Body of pancreas (tissue), 4 donors: ENCODE measurements around the gene PDC. TPM values are rescaled to one million over a fixed set of nuclear protein-coding genes. Genes with fewer than 3 reads are reported as not detected.

Source experiments
- ATAC-seq: fragments of 150-250 bp; one replicate; pipeline ENCODE4 v1.9.1; 2016
- DNase-seq, 4 donors: peaks; one replicate each; pipeline ENCODE4 v3.0.0-alpha.2; 2019
- H3K27ac ChIP-seq, 4 donors: fragments of 200-600 bp; sonication (generic); 1 replicate in 3 of 4; 2 replicates in 1 of 4; pipeline versions ENCODE4 v1.5.1 to v1.6.1; 2016 to 2019; ENCODE audit warnings: mild to moderate bottlenecking in 1 of 4, mixed read lengths in 1 of 4, moderate library complexity in 1 of 4
- H3K27me3 ChIP-seq, 2 donors: fragments of 200-600 bp; sonication (generic); one replicate each; pipeline ENCODE4 v1.6.0; 2016; ENCODE audit warnings: mild to moderate bottlenecking in 1 of 2
- H3K36me3 ChIP-seq, 2 donors: fragments of 200-600 bp; sonication (generic); replicated peaks in 1 of 2; 2 replicates each; pipeline ENCODE4 v1.5.1; 2016; ENCODE audit warnings: low read depth in 2 of 2; ENCODE audit not compliant: insufficient read depth in 1 of 2
- H3K4me1 ChIP-seq: fragments of 200-600 bp; sonication (generic); one replicate; pipeline ENCODE4 v1.6.0; 2016
- H3K4me3 ChIP-seq, 2 donors: fragments of 200-600 bp; sonication (generic); 1 replicate in 1 of 2; 2 replicates in 1 of 2; pipeline ENCODE4 v1.5.1; 2016 to 2019
- H3K9me3 ChIP-seq, 3 donors: fragments of 200-600 bp; sonication (generic); 1 replicate in 2 of 3; 2 replicates in 1 of 3; pipeline ENCODE4 v1.5.1; 2016
- POLR2A ChIP-seq, 3 donors: fragments of 450-650 bp; IDR thresholded peaks; one replicate each; pipeline ENCODE4 v1.6.1; 2016; ENCODE audit warnings: antibody characterized with exemption in 3 of 3, mild to moderate bottlenecking in 2 of 3
- WGBS, 2 donors: methylation state at CpG; one replicate each; pipeline ENCODE4 v1.1.5; 2017; 5-methylcytosine and 5-hydroxymethylcytosine counted together
- intact Hi-C: fragments of 100-400 bp; cut with DNase I; formaldehyde crosslinking; loops from one replicate; pipeline ENCODE4 v1.15.1; 2023
- total RNA-seq, 2 donors: library from RNA; depleted of rRNA; stranded (reverse); fragments of >200 nt; gene quantifications; one replicate each; pipeline ENCODE4 v1.1.0, GENCODE V29; 2016
- TF ChIP-seq, protein P1 (sequence below), 7 experiments: fragments of 450-650 bp in 4 of 7; fragments of 200-600 bp in 3 of 7; sonication (generic) in 3 of 7; IDR thresholded peaks; one replicate each; pipeline ENCODE4 v1.5.1; 2016 to 2019; ENCODE audit warnings: antibody characterized with exemption in 7 of 7

PDC gene
- total RNA-seq, 2 donors from 2014 or later = not detected

DNA sequence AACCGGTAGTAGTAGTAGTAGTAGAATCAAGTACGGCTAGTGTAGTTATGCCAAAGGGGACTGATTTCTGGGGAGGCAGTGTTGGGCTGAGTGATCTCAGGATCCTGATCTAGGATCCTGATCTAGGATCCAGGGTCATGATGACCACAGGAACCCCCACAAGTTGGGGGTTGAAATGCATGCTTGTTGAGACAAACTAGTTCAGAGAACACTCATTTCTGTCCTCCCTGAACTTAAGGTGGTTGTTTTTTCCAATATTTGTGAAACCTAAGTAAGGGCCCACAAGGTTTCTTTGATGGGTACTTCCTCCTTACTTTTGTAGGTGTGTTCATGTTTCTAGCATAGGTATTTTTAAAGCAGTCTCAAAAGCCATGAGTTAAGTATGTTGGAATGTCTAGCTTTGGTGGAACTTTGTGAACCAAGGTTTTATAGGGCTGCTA, 33.9 kb upstream of the PDC start:
- 84 to 94% methylated on average over 2 of the region's 2 CpGs for WGBS, 2 donors
- Histone ChIP-seq H3K9me3 (no peaks in the 10 kb centered on the region), H3K27me3 (no peaks in the 10 kb centered on the region), H3K36me3 (no peaks in the 10 kb centered on the region), H3K4me3 (no peak overlapping the region), H3K27ac (no peak overlapping the region), H3K4me1 (no peaks in the 10 kb centered on the region)
- intact Hi-C loops = no loop called here
- DNase-seq (no peak), ATAC-seq (no peak)
- no peak for TF ChIP-seq POLR2A (IDR thresholded peaks at IDR 0.05)

DNA sequence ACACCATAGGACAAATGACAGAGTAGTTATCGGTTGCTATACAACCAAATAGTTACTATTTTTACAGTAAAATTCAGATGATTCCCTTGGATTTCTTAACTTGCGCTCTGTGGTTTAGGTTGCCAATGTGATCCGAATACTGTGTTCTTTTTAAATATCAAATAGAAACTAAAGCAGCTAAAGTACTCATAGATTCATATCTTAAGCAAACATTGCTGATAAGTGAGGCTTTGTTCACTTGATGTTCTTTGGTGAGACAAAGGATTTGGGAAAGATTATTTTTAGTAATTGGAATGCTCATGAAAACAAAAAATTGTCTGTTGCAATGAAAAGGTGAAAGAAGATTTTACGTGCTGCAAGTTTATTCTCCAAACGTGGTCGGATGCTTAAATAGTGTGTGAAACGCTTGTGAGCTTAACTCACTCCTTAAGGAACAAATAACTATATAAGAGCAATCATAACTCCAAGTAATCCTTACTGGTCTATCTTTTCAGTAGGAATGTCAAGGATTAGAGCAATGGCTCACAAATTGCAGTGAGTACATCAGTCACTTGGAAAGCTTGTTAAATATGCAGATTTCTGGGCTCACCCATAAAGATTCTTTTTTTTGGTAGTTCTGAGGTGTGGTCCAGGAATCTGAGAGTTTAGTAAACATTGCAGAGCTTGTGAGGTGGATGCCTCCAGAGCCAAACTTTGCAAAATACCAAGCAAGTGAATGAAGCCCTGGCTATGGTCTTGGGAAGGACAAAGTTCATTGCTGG, 31.8 kb upstream of the PDC start:
- no peak for ATAC-seq
- intact Hi-C loops = no loop called here
- Histone ChIP-seq H3K4me3 (no peak overlapping the region), H3K4me1 (no peaks in the 10 kb centered on the region), H3K36me3 (no peaks in the 10 kb centered on the region), H3K27ac (no peak overlapping the region), H3K27me3 (no peaks in the 10 kb centered on the region), H3K9me3 (no peaks in the 10 kb centered on the region)
- WGBS, 2 donors = 59 to 68% methylated on average over 7 of the region's 7 CpGs
- DNase-seq = no peak
- TF ChIP-seq POLR2A (IDR thresholded peaks at IDR 0.05) = no peak
- TF ChIP-seq, protein P1, sequence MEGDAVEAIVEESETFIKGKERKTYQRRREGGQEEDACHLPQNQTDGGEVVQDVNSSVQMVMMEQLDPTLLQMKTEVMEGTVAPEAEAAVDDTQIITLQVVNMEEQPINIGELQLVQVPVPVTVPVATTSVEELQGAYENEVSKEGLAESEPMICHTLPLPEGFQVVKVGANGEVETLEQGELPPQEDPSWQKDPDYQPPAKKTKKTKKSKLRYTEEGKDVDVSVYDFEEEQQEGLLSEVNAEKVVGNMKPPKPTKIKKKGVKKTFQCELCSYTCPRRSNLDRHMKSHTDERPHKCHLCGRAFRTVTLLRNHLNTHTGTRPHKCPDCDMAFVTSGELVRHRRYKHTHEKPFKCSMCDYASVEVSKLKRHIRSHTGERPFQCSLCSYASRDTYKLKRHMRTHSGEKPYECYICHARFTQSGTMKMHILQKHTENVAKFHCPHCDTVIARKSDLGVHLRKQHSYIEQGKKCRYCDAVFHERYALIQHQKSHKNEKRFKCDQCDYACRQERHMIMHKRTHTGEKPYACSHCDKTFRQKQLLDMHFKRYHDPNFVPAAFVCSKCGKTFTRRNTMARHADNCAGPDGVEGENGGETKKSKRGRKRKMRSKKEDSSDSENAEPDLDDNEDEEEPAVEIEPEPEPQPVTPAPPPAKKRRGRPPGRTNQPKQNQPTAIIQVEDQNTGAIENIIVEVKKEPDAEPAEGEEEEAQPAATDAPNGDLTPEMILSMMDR (IDR thresholded peaks at IDR 0.05) = no peak

DNA sequence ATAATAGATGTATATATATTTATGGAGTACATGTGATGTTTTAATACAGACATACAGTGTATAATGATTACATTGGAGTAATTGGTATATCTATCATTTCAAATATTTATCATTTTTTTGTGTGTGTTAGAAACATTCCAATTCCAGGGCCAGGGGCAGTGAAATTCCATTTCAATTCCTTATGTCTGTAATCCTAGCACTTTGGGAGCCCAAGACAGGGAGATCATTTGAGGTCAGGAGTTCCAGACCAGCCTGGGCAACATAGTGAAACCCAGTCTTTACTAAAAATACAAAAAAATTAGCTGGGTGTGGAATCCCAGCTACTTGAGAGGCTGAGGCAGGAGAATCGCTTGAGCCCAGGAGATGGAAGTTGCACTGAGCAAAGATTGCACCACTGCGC, 30.4 kb upstream of the PDC start:
- H3K27me3 ChIP-seq = no peaks in the 10 kb centered on the region
- no peaks in the 10 kb centered on the region for H3K36me3 ChIP-seq
- H3K9me3 ChIP-seq = no peaks in the 10 kb centered on the region
- no peak for ATAC-seq
- DNase-seq = no peak
- no peak overlapping the region for H3K27ac ChIP-seq
- intact Hi-C loops = no loop called here
- H3K4me1 ChIP-seq = no peaks in the 10 kb centered on the region
- no peak overlapping the region for H3K4me3 ChIP-seq
- WGBS, 2 donors = 85 to 98% methylated on average over 2 of the region's 2 CpGs
- no peak for TF ChIP-seq POLR2A (IDR thresholded peaks at IDR 0.05)
- TF ChIP-seq, protein P1 (IDR thresholded peaks at IDR 0.05) = no peak

DNA sequence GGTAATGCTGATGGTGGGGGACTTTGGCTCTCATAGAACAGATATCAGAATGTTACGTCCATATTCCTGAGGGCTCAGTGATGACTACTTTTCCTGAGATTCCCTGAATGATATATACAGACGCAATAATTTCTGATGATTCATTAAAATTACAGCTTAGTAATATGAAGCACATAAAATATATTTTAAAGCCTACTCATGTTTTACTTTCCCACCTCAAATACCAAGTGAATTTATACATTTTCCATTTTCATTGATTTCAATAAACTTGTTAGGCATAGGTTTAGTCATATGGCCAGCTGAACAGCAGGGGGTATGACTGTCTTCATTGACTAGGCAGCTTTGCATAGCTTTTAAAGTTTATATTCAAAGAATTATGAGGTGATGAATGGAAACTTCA, 26.2 kb upstream of the PDC start:
- no peaks in the 10 kb centered on the region for H3K27me3 ChIP-seq
- no peak for TF ChIP-seq POLR2A (IDR thresholded peaks at IDR 0.05)
- TF ChIP-seq, protein P1 (IDR thresholded peaks at IDR 0.05) = no peak
- H3K4me1 ChIP-seq = no peaks in the 10 kb centered on the region
- H3K4me3 ChIP-seq = no peak overlapping the region
- DNase-seq (no peak), ATAC-seq (no peak)
- no peaks in the 10 kb centered on the region for H3K9me3 ChIP-seq
- intact Hi-C loops = loop anchor here (10.0 kb wide), 1 partner anchor 508 kb away; no protein-coding TSS in a partner anchor
- no peak overlapping the region for H3K27ac ChIP-seq
- 83 to 87% methylated on average over 2 of the region's 2 CpGs for WGBS, 2 donors
- H3K36me3 ChIP-seq = no peaks in the 10 kb centered on the region

DNA sequence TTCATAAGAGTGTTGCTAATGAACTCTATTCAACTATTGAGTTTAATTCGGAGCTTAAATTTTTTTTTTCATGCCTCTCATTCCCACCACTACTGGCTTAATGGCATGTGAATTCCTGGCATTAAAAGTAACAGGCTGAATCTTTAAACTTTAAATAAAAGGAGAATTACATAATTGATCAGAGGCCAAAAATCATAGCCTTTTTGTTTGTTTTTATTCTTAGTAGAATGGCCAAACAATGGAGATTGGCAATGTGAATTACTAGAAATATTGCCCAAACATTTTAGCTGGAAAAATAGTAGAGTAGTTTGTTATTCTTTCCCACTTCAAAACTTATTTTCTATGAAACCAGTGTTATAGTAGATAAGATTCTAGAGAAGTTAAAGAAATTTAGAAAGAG, 25.1 kb upstream of the PDC start:
- ATAC-seq (no peak), DNase-seq (no peak)
- no peak overlapping the region for H3K4me3 ChIP-seq
- no peaks in the 10 kb centered on the region for H3K27me3 ChIP-seq
- WGBS, 2 donors = 77 to 84% methylated on average over 1 of the region's 1 CpG
- no peaks in the 10 kb centered on the region for H3K9me3 ChIP-seq
- no peak for TF ChIP-seq POLR2A (IDR thresholded peaks at IDR 0.05)
- no peaks in the 10 kb centered on the region for H3K4me1 ChIP-seq
- no peaks in the 10 kb centered on the region for H3K36me3 ChIP-seq
- H3K27ac ChIP-seq = no peak overlapping the region
- intact Hi-C loops = loop anchor here (10.0 kb wide), 1 partner anchor 509 kb away; no protein-coding TSS in a partner anchor

DNA sequence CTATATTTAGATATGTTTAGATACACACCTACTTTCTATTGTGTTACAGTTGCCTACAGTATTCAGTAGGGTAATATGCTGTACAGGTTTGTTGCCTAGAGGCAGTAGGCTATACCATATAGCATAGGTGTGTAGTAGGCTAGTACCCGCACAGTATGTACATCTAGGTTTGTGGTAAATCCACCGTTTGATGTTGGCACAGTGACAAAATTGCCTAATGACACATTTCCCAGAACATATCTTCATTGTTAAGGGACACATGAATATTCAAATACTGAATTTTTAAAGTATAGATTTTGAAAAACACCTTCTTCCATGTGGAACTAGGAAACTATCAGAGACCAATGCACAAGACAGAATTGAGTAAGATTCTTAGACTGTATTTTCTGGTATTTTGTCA, 22.6 kb upstream of the PDC start:
- TF ChIP-seq POLR2A (IDR thresholded peaks at IDR 0.05) = no peak
- TF ChIP-seq, protein P1 (IDR thresholded peaks at IDR 0.05) = no peak
- Histone ChIP-seq H3K27ac (no peak overlapping the region), H3K9me3 (no peaks in the 10 kb centered on the region), H3K36me3 (no peaks in the 10 kb centered on the region), H3K27me3 (no peaks in the 10 kb centered on the region), H3K4me1 (no peaks in the 10 kb centered on the region), H3K4me3 (no peak overlapping the region)
- ATAC-seq (no peak), DNase-seq (no peak)
- whole genome bisulfite sequencing, 2 donors = 24 to 27% methylated on average over 2 of the region's 2 CpGs
- intact Hi-C loops = loop anchor here (10.0 kb wide), 1 partner anchor 511 kb away; no protein-coding TSS in a partner anchor
